Body of pancreas (tissue), 4 donors: Measurements from ENCODE around the gene CLDN34. TPM values are rescaled to one million over a fixed set of nuclear protein-coding genes. Genes with fewer than 3 reads are reported as not detected.

ENCODE experiments used
- ATAC-seq: fragments of 150-250 bp; one replicate; pipeline ENCODE4 v1.9.1; 2016
- DNase-seq, 4 donors: peaks; one replicate each; pipeline ENCODE4 v3.0.0-alpha.2; 2019
- H3K27ac ChIP-seq, 4 donors: fragments of 200-600 bp; sonication (generic); 1 replicate in 3 of 4; 2 replicates in 1 of 4; pipeline versions ENCODE4 v1.5.1 to v1.6.1; 2016 to 2019; ENCODE audit warnings: mild to moderate bottlenecking in 1 of 4, mixed read lengths in 1 of 4, moderate library complexity in 1 of 4
- H3K27me3 ChIP-seq, 2 donors: fragments of 200-600 bp; sonication (generic); one replicate each; pipeline ENCODE4 v1.6.0; 2016; ENCODE audit warnings: mild to moderate bottlenecking in 1 of 2
- H3K36me3 ChIP-seq, 2 donors: fragments of 200-600 bp; sonication (generic); replicated peaks in 1 of 2; 2 replicates each; pipeline ENCODE4 v1.5.1; 2016; ENCODE audit warnings: low read depth in 2 of 2; ENCODE audit not compliant: insufficient read depth in 1 of 2
- H3K4me1 ChIP-seq: fragments of 200-600 bp; sonication (generic); one replicate; pipeline ENCODE4 v1.6.0; 2016
- H3K4me3 ChIP-seq, 2 donors: fragments of 200-600 bp; sonication (generic); 1 replicate in 1 of 2; 2 replicates in 1 of 2; pipeline ENCODE4 v1.5.1; 2016 to 2019
- H3K9me3 ChIP-seq, 3 donors: fragments of 200-600 bp; sonication (generic); 1 replicate in 2 of 3; 2 replicates in 1 of 3; pipeline ENCODE4 v1.5.1; 2016
- POLR2A ChIP-seq, 3 donors: fragments of 450-650 bp; IDR thresholded peaks; one replicate each; pipeline ENCODE4 v1.6.1; 2016; ENCODE audit warnings: antibody characterized with exemption in 3 of 3, mild to moderate bottlenecking in 2 of 3
- whole genome bisulfite sequencing, 2 donors: methylation state at CpG; one replicate each; pipeline ENCODE4 v1.1.5; 2017; 5-methylcytosine and 5-hydroxymethylcytosine counted together
- intact Hi-C: fragments of 100-400 bp; cut with DNase I; formaldehyde crosslinking; loops from one replicate; pipeline ENCODE4 v1.15.1; 2023
- total RNA-seq, 2 donors: library from RNA; depleted of rRNA; stranded (reverse); fragments of >200 nt; gene quantifications; one replicate each; pipeline ENCODE4 v1.1.0, GENCODE V29; 2016
- TF ChIP-seq, protein P1 (sequence below), 7 experiments: fragments of 450-650 bp in 4 of 7; fragments of 200-600 bp in 3 of 7; sonication (generic) in 3 of 7; IDR thresholded peaks; one replicate each; pipeline ENCODE4 v1.5.1; 2016 to 2019; ENCODE audit warnings: antibody characterized with exemption in 7 of 7

Gene CLDN34
- total RNA-seq, 2 donors from 2014 or later: 2.6 TPM; not detected in 1

- Histone ChIP-seq H3K27ac (no peak overlapping the region), H3K4me1 (no peaks in the 10 kb centered on the region), H3K36me3 (no peaks in the 10 kb centered on the region), H3K4me3 (no peak overlapping the region), H3K27me3 (no peaks in the 10 kb centered on the region), H3K9me3 (no peaks in the 10 kb centered on the region)
- TF ChIP-seq POLR2A (IDR thresholded peaks at IDR 0.05): no peak
- TF ChIP-seq, protein P1, sequence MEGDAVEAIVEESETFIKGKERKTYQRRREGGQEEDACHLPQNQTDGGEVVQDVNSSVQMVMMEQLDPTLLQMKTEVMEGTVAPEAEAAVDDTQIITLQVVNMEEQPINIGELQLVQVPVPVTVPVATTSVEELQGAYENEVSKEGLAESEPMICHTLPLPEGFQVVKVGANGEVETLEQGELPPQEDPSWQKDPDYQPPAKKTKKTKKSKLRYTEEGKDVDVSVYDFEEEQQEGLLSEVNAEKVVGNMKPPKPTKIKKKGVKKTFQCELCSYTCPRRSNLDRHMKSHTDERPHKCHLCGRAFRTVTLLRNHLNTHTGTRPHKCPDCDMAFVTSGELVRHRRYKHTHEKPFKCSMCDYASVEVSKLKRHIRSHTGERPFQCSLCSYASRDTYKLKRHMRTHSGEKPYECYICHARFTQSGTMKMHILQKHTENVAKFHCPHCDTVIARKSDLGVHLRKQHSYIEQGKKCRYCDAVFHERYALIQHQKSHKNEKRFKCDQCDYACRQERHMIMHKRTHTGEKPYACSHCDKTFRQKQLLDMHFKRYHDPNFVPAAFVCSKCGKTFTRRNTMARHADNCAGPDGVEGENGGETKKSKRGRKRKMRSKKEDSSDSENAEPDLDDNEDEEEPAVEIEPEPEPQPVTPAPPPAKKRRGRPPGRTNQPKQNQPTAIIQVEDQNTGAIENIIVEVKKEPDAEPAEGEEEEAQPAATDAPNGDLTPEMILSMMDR (IDR thresholded peaks at IDR 0.05): no peak
- intact Hi-C loops: no loop called here
- no peak for DNase-seq
- ATAC-seq: no peak
- 40 to 98% methylated on average over 1 to 5 of the region's 9 CpGs for WGBS, 2 donors
Observed at GRCh38 chrX:9926002-9926401, 41.2 kb upstream of the CLDN34 start.

DNA sequence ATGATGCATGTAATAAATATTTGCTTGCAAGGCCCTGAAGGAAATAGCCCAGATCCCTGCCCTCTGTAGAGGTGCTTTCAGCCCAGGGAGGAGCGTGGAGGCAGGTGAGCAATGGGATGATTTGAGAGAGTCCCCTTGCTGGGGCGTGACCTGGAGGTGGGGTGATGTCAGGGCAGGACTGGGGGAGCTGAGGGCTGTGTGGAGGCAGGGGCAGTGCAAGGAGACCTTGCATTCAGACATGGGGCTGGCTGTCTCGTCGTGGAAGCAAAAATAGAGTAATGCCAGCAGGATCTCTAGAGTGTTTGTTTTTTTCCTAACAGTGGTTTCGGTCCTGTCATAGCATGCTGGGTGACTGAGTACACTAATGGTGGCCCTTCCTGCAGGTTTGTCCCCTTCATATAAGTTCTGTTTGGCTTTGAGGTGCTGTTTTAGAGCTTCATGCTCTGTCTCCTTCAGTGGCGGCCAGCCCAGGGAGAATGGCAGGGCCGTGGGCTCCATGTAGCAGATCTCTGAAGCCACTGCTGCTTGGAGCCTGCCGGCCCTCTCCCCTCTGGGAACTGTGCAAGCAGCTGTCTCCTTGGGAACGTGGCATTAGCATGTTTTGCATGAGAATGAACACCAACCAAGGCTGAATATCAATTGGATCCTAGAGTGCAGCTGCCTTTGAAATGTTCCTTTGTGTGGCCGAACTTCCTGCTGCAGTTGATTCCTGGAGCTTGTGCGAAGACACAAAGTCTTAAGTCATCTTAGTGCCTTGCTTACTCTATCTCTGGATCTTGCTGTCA is 39.3 kb upstream of the CLDN34 start:
- WGBS, 2 donors: 77 to 93% methylated on average over 3 to 10 of the region's 11 CpGs
- H3K9me3 ChIP-seq: no peaks in the 10 kb centered on the region
- H3K4me3 ChIP-seq: no peak overlapping the region
- H3K27me3 ChIP-seq: no peaks in the 10 kb centered on the region
- DNase-seq (no peak), ATAC-seq (no peak)
- no peak for TF ChIP-seq POLR2A (IDR thresholded peaks at IDR 0.05)
- TF ChIP-seq, protein P1 (IDR thresholded peaks at IDR 0.05): no peak
- no peaks in the 10 kb centered on the region for H3K4me1 ChIP-seq
- intact Hi-C loops: no loop called here
- no peak overlapping the region for H3K27ac ChIP-seq
- H3K36me3 ChIP-seq: no peaks in the 10 kb centered on the region

GRCh38 chrX:9935436-9935835 is 31.7 kb upstream of the CLDN34 start:
- ATAC-seq: no peak
- Histone ChIP-seq H3K36me3 (no peaks in the 10 kb centered on the region), H3K4me1 (no peaks in the 10 kb centered on the region), H3K27me3 (no peaks in the 10 kb centered on the region), H3K4me3 (no peak overlapping the region), H3K27ac (no peak overlapping the region), H3K9me3 (no peaks in the 10 kb centered on the region)
- no peak for DNase-seq
- WGBS, 2 donors: 81 to 92% methylated on average over 2 to 3 of the region's 3 CpGs
- intact Hi-C loops: no loop called here
- TF ChIP-seq, protein P1 (IDR thresholded peaks at IDR 0.05): no peak
- no peak for TF ChIP-seq POLR2A (IDR thresholded peaks at IDR 0.05)

GRCh38 chrX:9937761-9938160 is 29.4 kb upstream of the CLDN34 start:
- no peaks in the 10 kb centered on the region for H3K36me3 ChIP-seq
- DNase-seq (no peak), ATAC-seq (no peak)
- no peaks in the 10 kb centered on the region for H3K27me3 ChIP-seq
- WGBS, 2 donors: 80 to 83% methylated on average over 1 to 6 of the region's 8 CpGs
- no peaks in the 10 kb centered on the region for H3K9me3 ChIP-seq
- H3K4me1 ChIP-seq: no peaks in the 10 kb centered on the region
- TF ChIP-seq, protein P1 (IDR thresholded peaks at IDR 0.05): no peak
- no peak for TF ChIP-seq POLR2A (IDR thresholded peaks at IDR 0.05)
- no peak overlapping the region for H3K4me3 ChIP-seq
- intact Hi-C loops: no loop called here
- H3K27ac ChIP-seq: no peak overlapping the region

- ATAC-seq (no peak), DNase-seq (no peak)
- no peaks in the 10 kb centered on the region for H3K36me3 ChIP-seq
- 92 to 95% methylated on average over 3 to 5 of the region's 7 CpGs for WGBS, 2 donors
- H3K4me1 ChIP-seq: no peaks in the 10 kb centered on the region
- H3K4me3 ChIP-seq: no peak overlapping the region
- intact Hi-C loops: no loop called here
- TF ChIP-seq, protein P1 (IDR thresholded peaks at IDR 0.05): no peak
- no peak for TF ChIP-seq POLR2A (IDR thresholded peaks at IDR 0.05)
- H3K27me3 ChIP-seq: no peaks in the 10 kb centered on the region
- H3K27ac ChIP-seq: no peak overlapping the region
- no peaks in the 10 kb centered on the region for H3K9me3 ChIP-seq
Observed at GRCh38 chrX:9938516-9938915, 28.6 kb upstream of the CLDN34 start.
